HEK293 (cell line): ENCODE data around the gene LCORL.

Source experiments
- PBX3 ChIP-seq: sonication (generic); formaldehyde crosslinking; IDR thresholded peaks from 2 replicates; pipeline ENCODE4 v1.8.1; 2022; ENCODE audit warnings: mild to moderate bottlenecking, moderate library complexity, missing genetic modification reagents
- ZNF596 ChIP-seq: fragments of 450-650 bp; IDR thresholded peaks from 2 replicates; pipeline ENCODE4 v1.5.0; 2018; ENCODE audit warnings: missing biosample characterization, mild to moderate bottlenecking, missing genetic modification characterization, moderate library complexity
- ZSCAN23 ChIP-seq: fragments of 450-650 bp; formaldehyde crosslinking; IDR thresholded peaks from 2 replicates; pipeline ENCODE4 v1.5.1; 2016; ENCODE audit warnings: missing biosample characterization, missing genetic modification characterization

GRCh38 chr4:18057821-18058533, 36.4 kb upstream of the LCORL start:
- no peak for TF ChIP-seq ZNF596
- no peak for TF ChIP-seq ZSCAN23 (tag by site-specific recombination)
- TF ChIP-seq PBX3 (CRISPR knock-in tag), result no peak
